Trophoblast cell (in vitro differentiated cells and primary cell): ENCODE results near the gene TPTE2.
"Not testable (repeated sequence)": the region's sequence is repeated elsewhere in the genome, so short reads cannot be mapped to it uniquely, and the experiment has no call there.

Source experiments
- DNase-seq, 2 donors: peaks; one replicate each; pipeline ENCODE4 v3.0.0-alpha.2; 2016
- H2AFZ ChIP-seq: 2 replicates; pipeline ENCODE4 v1.6.1; 2013; ENCODE audit warnings: low read length, moderate library complexity, mild to moderate bottlenecking; ENCODE audit not compliant: insufficient read depth, poor library complexity
- H2AK5ac ChIP-seq: 2 replicates; pipeline ENCODE4 v1.6.1; 2013; ENCODE audit warnings: mild to moderate bottlenecking, low read length
- H2BK120ac ChIP-seq: 2 replicates; pipeline ENCODE4 v1.6.1; 2013; ENCODE audit warnings: low read length, mild to moderate bottlenecking, moderate library complexity; ENCODE audit not compliant: insufficient read depth, poor library complexity
- H2BK12ac ChIP-seq: 2 replicates; pipeline ENCODE4 v1.6.1; 2013; ENCODE audit warnings: mild to moderate bottlenecking, low read length, moderate library complexity
- H2BK5ac ChIP-seq: 2 replicates; pipeline ENCODE4 v1.6.1; 2013; ENCODE audit warnings: low read length, low read depth, moderate library complexity, mild to moderate bottlenecking; ENCODE audit not compliant: poor library complexity
- H3K14ac ChIP-seq: 2 replicates; pipeline ENCODE4 v1.6.1; 2013; ENCODE audit warnings: mild to moderate bottlenecking, low read length
- H3K18ac ChIP-seq: 2 replicates; pipeline ENCODE4 v1.6.1; 2013; ENCODE audit warnings: mild to moderate bottlenecking, low read length
- H3K23ac ChIP-seq: 2 replicates; pipeline ENCODE4 v1.6.1; 2013; ENCODE audit warnings: low read length
- H3K27ac ChIP-seq: 2 replicates; pipeline ENCODE4 v1.5.1; 2013; ENCODE audit warnings: low read depth, mild to moderate bottlenecking, inconsistent platforms, low read length, moderate library complexity
- H3K27me3 ChIP-seq: 2 replicates; pipeline ENCODE4 v1.6.1; 2013; ENCODE audit warnings: inconsistent platforms, mild to moderate bottlenecking, low read length, moderate library complexity; ENCODE audit not compliant: insufficient read depth
- H3K36me3 ChIP-seq, 2 experiments: 1 replicate in 1 of 2; 2 replicates in 1 of 2; pipeline ENCODE4 v1.6.1; 2013; ENCODE audit warnings: low read length in 2 of 2, mild to moderate bottlenecking in 2 of 2, moderate library complexity in 1 of 2; ENCODE audit not compliant: insufficient read depth in 2 of 2, control insufficient read depth in 1 of 2
- H3K4ac ChIP-seq: 2 replicates; pipeline ENCODE4 v1.6.1; 2013; ENCODE audit warnings: low read depth, mild to moderate bottlenecking, low read length, moderate library complexity
- H3K4me1 ChIP-seq, 2 experiments: 1 replicate in 1 of 2; 2 replicates in 1 of 2; pipeline ENCODE4 v1.6.1; 2013; ENCODE audit warnings: low read length in 2 of 2, mild to moderate bottlenecking in 2 of 2, moderate library complexity in 1 of 2; ENCODE audit not compliant: insufficient read depth in 2 of 2, control insufficient read depth in 1 of 2
- H3K4me2 ChIP-seq: 2 replicates; pipeline ENCODE4 v1.6.1; 2013; ENCODE audit warnings: inconsistent platforms, mild to moderate bottlenecking, low read length, moderate library complexity
- H3K4me3 ChIP-seq: 2 replicates; pipeline ENCODE4 v1.5.1; 2013; ENCODE audit warnings: mild to moderate bottlenecking, low read depth, low read length, inconsistent platforms
- H3K79me1 ChIP-seq: one replicate; pipeline ENCODE4 v1.6.1; 2013; ENCODE audit warnings: low read length
- H3K79me2 ChIP-seq: 2 replicates; pipeline ENCODE4 v1.6.1; 2013; ENCODE audit warnings: low read length, mild to moderate bottlenecking; ENCODE audit not compliant: control insufficient read depth, insufficient read depth, poor library complexity
- H3K9ac ChIP-seq: 2 replicates; pipeline ENCODE4 v1.6.1; 2013; ENCODE audit warnings: mild to moderate bottlenecking, low read length
- H3K9me3 ChIP-seq: 2 replicates; pipeline ENCODE4 v1.6.1; 2013; ENCODE audit warnings: low read depth, mild to moderate bottlenecking, control low read depth, inconsistent platforms, low read length; ENCODE audit not compliant: insufficient read depth
- H4K12ac ChIP-seq: 2 replicates; pipeline ENCODE4 v1.6.1; 2013; ENCODE audit warnings: low read depth, mild to moderate bottlenecking, low read length, moderate library complexity
- H4K8ac ChIP-seq: 2 replicates; pipeline ENCODE4 v1.6.1; 2013; ENCODE audit warnings: low read depth, mild to moderate bottlenecking, low read length, moderate library complexity
- H4K91ac ChIP-seq: one replicate; pipeline ENCODE4 v1.6.1; 2013; ENCODE audit warnings: low read depth, mild to moderate bottlenecking, low read length, moderate library complexity
- WGBS: extraction: QIAGEN DNeasy Blood & Tissue Kit; methylation state at CpG from one replicate; pipeline ENCODE4 v1.1.7; 2013; ENCODE audit warnings: missing lambda C conversion rate; ENCODE audit not compliant: insufficient read length, insufficient coverage; ENCODE audit errors: extremely low coverage; 5-methylcytosine and 5-hydroxymethylcytosine counted together

The TPTE2 gene

DNA sequence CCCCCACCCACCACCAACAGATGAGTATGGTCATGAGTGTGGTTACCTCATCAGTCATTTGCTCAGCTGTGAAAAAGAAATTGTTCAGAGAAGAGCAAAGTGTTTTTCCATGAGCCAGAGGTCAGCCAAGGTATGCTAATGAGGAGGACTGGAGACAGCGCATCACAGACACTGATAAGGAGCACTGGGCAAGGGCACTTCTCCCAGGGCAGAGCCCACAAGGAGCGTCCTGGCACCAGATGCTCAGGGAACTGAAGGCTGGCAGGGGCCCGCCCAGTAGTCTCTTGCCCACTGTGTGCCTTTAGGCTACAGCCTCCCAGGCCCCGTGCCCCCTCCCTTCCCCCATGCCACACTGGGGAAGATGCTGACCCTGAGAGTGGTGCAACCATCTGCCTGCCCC is 148.8 kb downstream of the TPTE2 start:
- H2BK12ac ChIP-seq, H4K91ac ChIP-seq, H3K4me1 ChIP-seq, H2AK5ac ChIP-seq, H3K4me2 ChIP-seq, H3K4ac ChIP-seq, H4K12ac ChIP-seq, H3K23ac ChIP-seq, H3K27ac ChIP-seq, H3K27me3 ChIP-seq, H3K18ac ChIP-seq, H2BK5ac ChIP-seq, DNase-seq, H3K9ac ChIP-seq, H3K79me1 ChIP-seq, H2AFZ ChIP-seq, H3K36me3 ChIP-seq, H2BK120ac ChIP-seq, H3K4me3 ChIP-seq, H3K79me2 ChIP-seq, H3K14ac ChIP-seq, H4K8ac ChIP-seq: not testable (repeated sequence)
- H3K9me3 ChIP-seq = peaks cover 17% of the 10 kb centered on the region
- no CpG with 5 or more reads among the region's 4 CpGs for WGBS

DNA sequence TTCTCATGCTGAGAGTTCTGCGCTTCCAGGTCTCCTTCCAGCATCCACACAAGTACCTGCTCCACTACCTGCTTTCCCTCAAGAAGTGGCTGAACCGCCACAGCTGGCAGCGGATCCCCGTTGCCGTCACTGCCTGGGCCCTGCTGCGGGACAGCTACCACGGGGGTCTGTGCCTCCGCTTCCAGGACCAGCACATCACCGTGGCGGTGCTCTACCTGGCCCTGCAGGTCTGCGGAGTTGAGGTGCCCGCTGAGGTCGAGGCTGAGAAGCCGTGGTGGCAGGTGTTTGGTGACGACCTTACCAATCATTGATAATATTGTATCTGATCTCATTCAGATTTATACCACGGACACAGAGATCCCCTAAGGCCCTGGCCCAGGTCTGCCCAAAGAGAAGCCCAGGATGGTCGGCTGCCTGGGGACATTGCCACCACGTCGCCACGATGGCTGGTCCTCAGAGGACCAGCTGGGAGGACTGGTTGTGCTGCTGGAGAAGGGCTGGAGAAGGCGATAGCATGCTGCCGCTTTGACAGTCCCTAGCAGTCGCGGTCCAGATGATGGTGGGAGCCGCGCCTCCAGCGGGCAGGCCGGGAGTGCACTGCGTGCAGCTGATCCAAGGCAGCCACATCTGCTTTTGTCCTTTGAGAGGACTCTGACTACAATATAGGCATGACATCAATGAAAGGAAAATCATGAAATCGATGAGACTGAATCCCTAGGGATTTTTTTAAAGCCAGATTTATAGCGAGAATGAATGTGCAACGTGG is 178.4 kb downstream of the TPTE2 start:
- no CpG with 5 or more reads among the region's 32 CpGs for WGBS
- H3K4me3 ChIP-seq, H3K18ac ChIP-seq, H2AFZ ChIP-seq, H3K79me1 ChIP-seq, H3K9ac ChIP-seq, H3K27ac ChIP-seq, H4K12ac ChIP-seq, H3K4me1 ChIP-seq, H2BK12ac ChIP-seq, H2BK5ac ChIP-seq, H3K23ac ChIP-seq, H3K14ac ChIP-seq, H2AK5ac ChIP-seq, H2BK120ac ChIP-seq, H3K4me2 ChIP-seq, H3K27me3 ChIP-seq, H3K36me3 ChIP-seq, H3K79me2 ChIP-seq, H4K8ac ChIP-seq, H4K91ac ChIP-seq, DNase-seq, H3K4ac ChIP-seq: not testable (repeated sequence)
- peaks cover 20% of the 10 kb centered on the region for H3K9me3 ChIP-seq

DNA sequence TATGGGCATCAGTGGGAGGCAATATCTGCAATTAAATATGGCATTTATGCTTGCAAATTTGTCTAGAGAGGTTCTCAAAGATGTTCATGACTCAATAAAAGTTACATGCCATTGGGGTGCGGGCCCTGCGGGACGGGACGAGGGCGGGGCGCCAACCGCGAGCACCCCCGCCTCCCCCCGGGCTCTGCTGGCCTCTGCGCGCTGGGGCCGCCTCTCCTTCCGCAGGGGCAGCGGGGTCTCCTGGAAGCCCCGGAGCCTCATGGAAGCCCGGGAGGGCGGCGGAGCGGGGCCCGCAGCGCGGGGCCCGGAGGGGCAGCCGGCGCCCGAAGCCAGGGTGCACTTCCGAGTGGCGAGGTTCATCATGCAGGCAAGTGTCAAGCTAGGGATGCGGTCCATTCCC is 179.2 kb downstream of the TPTE2 start:
- no peak overlapping the region for H3K9ac ChIP-seq
- H2AFZ ChIP-seq = no peak overlapping the region
- no peak overlapping the region for H3K27ac ChIP-seq
- no peak overlapping the region for H3K4ac ChIP-seq
- H3K36me3 ChIP-seq = peaks cover 0 to 2% of the 10 kb centered on the region in 2 experiments
- no peak overlapping the region for H2AK5ac ChIP-seq
- H2BK5ac ChIP-seq = no peak overlapping the region
- H2BK12ac ChIP-seq = no peak overlapping the region
- H2BK120ac ChIP-seq = no peak overlapping the region
- peaks cover 21% of the 10 kb centered on the region for H3K9me3 ChIP-seq
- H3K4me1 ChIP-seq = no peaks in the 10 kb centered on the region
- no peak overlapping the region for H4K91ac ChIP-seq
- H3K18ac ChIP-seq = no peak overlapping the region
- no peak for DNase-seq
- H3K79me2 ChIP-seq = no peaks in the 10 kb centered on the region
- H3K79me1 ChIP-seq = no peaks in the 10 kb centered on the region
- no peak overlapping the region for H3K23ac ChIP-seq
- no peak overlapping the region for H3K14ac ChIP-seq
- no CpG with 5 or more reads among the region's 30 CpGs for WGBS
- no peak overlapping the region for H3K4me3 ChIP-seq
- no peak overlapping the region for H3K4me2 ChIP-seq
- no peak overlapping the region for H4K8ac ChIP-seq
- no peaks in the 10 kb centered on the region for H3K27me3 ChIP-seq
- no peak overlapping the region for H4K12ac ChIP-seq
